ENCODE data around the gene GSTA4. TPM values are rescaled to one million over a fixed set of nuclear protein-coding genes. Genes with fewer than 3 reads are reported as not detected.

Gene GSTA4
- total RNA-seq, 1 experiment from 2014 or later, result 30.8 TPM

DNA sequence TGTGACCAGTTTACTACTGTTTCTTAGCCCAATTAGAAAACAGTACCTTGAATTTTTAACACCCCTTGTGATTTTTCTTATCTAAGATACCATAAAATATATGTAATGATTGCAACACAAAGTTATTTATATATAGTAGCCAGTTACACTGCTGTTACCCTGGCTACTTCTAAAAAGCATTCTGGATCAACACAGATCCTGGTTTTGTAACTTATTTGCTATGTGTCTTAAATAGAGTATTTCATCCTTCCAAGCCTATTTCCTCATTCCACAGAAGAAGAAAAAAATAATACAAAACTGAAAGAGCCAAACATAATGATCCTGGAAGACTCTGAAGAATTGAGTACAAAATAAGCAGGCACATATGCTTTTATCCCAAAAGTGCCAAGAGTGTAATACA lies 19.0 kb upstream of the GSTA4 start:
- H3K27ac ChIP-seq (ENCODE audit: low read depth, low read length, poor library complexity, severe bottlenecking), result no peak overlapping the region
- ChIA-PET POLR2A (ENCODE audit: low non-redundant PET) (no interaction called here), CTCF (no interaction called here)
- H3K27me3 ChIP-seq (replicated peaks; ENCODE audit: insufficient read depth, low read depth, low read length, poor library complexity), result no peaks in the 10 kb centered on the region
- no peak for TF ChIP-seq EZH2 (IDR thresholded peaks at IDR 0.05; ENCODE audit: borderline replicate concordance, low read depth, low read length, poor library complexity, severe bottlenecking)
- TF ChIP-seq, protein P1, sequence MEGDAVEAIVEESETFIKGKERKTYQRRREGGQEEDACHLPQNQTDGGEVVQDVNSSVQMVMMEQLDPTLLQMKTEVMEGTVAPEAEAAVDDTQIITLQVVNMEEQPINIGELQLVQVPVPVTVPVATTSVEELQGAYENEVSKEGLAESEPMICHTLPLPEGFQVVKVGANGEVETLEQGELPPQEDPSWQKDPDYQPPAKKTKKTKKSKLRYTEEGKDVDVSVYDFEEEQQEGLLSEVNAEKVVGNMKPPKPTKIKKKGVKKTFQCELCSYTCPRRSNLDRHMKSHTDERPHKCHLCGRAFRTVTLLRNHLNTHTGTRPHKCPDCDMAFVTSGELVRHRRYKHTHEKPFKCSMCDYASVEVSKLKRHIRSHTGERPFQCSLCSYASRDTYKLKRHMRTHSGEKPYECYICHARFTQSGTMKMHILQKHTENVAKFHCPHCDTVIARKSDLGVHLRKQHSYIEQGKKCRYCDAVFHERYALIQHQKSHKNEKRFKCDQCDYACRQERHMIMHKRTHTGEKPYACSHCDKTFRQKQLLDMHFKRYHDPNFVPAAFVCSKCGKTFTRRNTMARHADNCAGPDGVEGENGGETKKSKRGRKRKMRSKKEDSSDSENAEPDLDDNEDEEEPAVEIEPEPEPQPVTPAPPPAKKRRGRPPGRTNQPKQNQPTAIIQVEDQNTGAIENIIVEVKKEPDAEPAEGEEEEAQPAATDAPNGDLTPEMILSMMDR (conservative IDR thresholded peaks at IDR 0.05; ENCODE audit: low read depth, low read length), result no peak
- peaks cover 21% of the 10 kb centered on the region for H3K36me3 ChIP-seq (ENCODE audit: insufficient read depth, low read length, poor library complexity, severe bottlenecking)
- H3K9me3 ChIP-seq (ENCODE audit: low read depth, low read length, poor library complexity, severe bottlenecking), result no peaks in the 10 kb centered on the region
- H3K4me1 ChIP-seq (ENCODE audit: insufficient read depth, low read length, poor library complexity, severe bottlenecking), result no peaks in the 10 kb centered on the region
- H3K4me3 ChIP-seq (ENCODE audit: low read depth, low read length, poor library complexity, severe bottlenecking), result no peak overlapping the region
- DNase-seq (ENCODE audit: low spot score), result no peak
- intact Hi-C loops (cut with micrococcal nuclease; ENCODE audit: unreplicated experiment), result no loop called here
- BruUV-seq (replicated peaks), result no TSS peak

- DNase-seq (ENCODE audit: low spot score), result no peak
- BruUV-seq (replicated peaks), result no TSS peak
- ChIA-PET CTCF (no interaction called here), POLR2A (ENCODE audit: low non-redundant PET) (no interaction called here)
- H3K36me3 ChIP-seq (ENCODE audit: insufficient read depth, low read length, poor library complexity, severe bottlenecking), result peaks cover 21% of the 10 kb centered on the region
- H3K4me1 ChIP-seq (ENCODE audit: insufficient read depth, low read length, poor library complexity, severe bottlenecking), result no peaks in the 10 kb centered on the region
- intact Hi-C loops (cut with micrococcal nuclease; ENCODE audit: unreplicated experiment), result no loop called here
- H3K27ac ChIP-seq (ENCODE audit: low read depth, low read length, poor library complexity, severe bottlenecking), result no peak overlapping the region
- H3K9me3 ChIP-seq (ENCODE audit: low read depth, low read length, poor library complexity, severe bottlenecking), result no peaks in the 10 kb centered on the region
- no peaks in the 10 kb centered on the region for H3K27me3 ChIP-seq (replicated peaks; ENCODE audit: insufficient read depth, low read depth, low read length, poor library complexity)
- H3K4me3 ChIP-seq (ENCODE audit: low read depth, low read length, poor library complexity, severe bottlenecking), result no peak overlapping the region
- no peak for TF ChIP-seq EZH2 (IDR thresholded peaks at IDR 0.05; ENCODE audit: borderline replicate concordance, low read depth, low read length, poor library complexity, severe bottlenecking)
- TF ChIP-seq, protein P1 (conservative IDR thresholded peaks at IDR 0.05; ENCODE audit: low read depth, low read length), result no peak
These were observed 16.9 kb upstream of the GSTA4 start for GRCh38 chr6:53011979-53012378.

DNA sequence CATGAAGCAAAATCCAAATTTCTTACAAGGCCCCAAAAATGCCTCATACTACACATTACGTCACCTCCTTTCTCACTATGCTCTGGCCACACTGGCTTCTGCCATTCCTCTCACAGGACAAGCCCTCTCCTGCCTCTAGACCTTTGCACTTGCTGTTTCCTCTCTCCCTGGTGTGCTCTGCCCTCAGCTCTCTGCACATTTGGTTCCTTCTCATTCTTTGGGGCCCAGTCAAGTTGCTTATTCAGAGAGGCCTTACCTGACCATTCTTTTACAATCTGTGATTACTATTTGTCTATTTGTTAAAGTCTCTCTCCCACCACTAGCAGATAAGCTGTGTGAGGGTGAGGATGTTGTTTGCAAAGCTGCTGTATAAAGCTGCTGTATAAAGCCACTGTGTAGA lies 15.4 kb upstream of the GSTA4 start:
- POLR2A ChIA-PET (ENCODE audit: low non-redundant PET), result no interaction called here
- intact Hi-C loops (cut with micrococcal nuclease; ENCODE audit: unreplicated experiment), result no loop called here

More for the DNA sequence above, 15.4 kb upstream of the GSTA4 start:
- Histone ChIP-seq H3K36me3 (ENCODE audit: insufficient read depth, low read length, poor library complexity, severe bottlenecking) (peaks cover 29% of the 10 kb centered on the region), H3K27ac (ENCODE audit: low read depth, low read length, poor library complexity, severe bottlenecking) (no peak overlapping the region), H3K27me3 (replicated peaks; ENCODE audit: insufficient read depth, low read depth, low read length, poor library complexity) (no peaks in the 10 kb centered on the region), H3K9me3 (ENCODE audit: low read depth, low read length, poor library complexity, severe bottlenecking) (no peaks in the 10 kb centered on the region), H3K4me1 (ENCODE audit: insufficient read depth, low read length, poor library complexity, severe bottlenecking) (no peaks in the 10 kb centered on the region), H3K4me3 (ENCODE audit: low read depth, low read length, poor library complexity, severe bottlenecking) (no peak overlapping the region)
- no peak for DNase-seq (ENCODE audit: low spot score)
- no TSS peak for BruUV-seq (replicated peaks)
- TF ChIP-seq, protein P1 (conservative IDR thresholded peaks at IDR 0.05; ENCODE audit: low read depth, low read length), result no peak
- no peak for TF ChIP-seq EZH2 (IDR thresholded peaks at IDR 0.05; ENCODE audit: borderline replicate concordance, low read depth, low read length, poor library complexity, severe bottlenecking)
- CTCF ChIA-PET, result no interaction called here
